H1 (cell line): ENCODE measurements around the gene ALG14. TPM values are rescaled to one million over a fixed set of nuclear protein-coding genes. Genes with fewer than 3 reads are reported as not detected.

ENCODE experiments used
- CBX8 ChIP-seq: fragments of 300-800, 300-1000 bp; sonication (generic); IDR thresholded peaks from 2 replicates; pipeline ENCODE4 v1.7.1; 2016; ENCODE audit warnings: low read depth, low read length, borderline replicate concordance
- GABPA ChIP-seq: IDR thresholded peaks from 2 replicates; pipeline ENCODE4 v1.6.1; 2011; ENCODE audit warnings: mild to moderate bottlenecking, low read length, moderate library complexity, borderline replicate concordance; ENCODE audit not compliant: insufficient read depth
- NANOG ChIP-seq: IDR thresholded peaks from 2 replicates; pipeline ENCODE4 v1.6.1; 2011; ENCODE audit warnings: low read length, low read depth, mild to moderate bottlenecking, inconsistent platforms; ENCODE audit not compliant: insufficient read depth, poor library complexity, severe bottlenecking
- TEAD4 ChIP-seq: IDR thresholded peaks from 2 replicates; pipeline ENCODE4 v1.6.1; 2012; ENCODE audit warnings: low read depth, low read length, inconsistent platforms, mixed read lengths
- polyA plus RNA-seq, 7 experiments: library from polyadenylated mRNA; depleted of rRNA in 3 of 7; stranded (reverse) in 5 of 7; unstranded in 2 of 7; fragments of >200 nt in 5 of 7; fragments of 200-250 nt in 2 of 7; gene quantifications; 1 replicate in 5 of 7; 2 replicates in 1 of 7; 4 replicates in 1 of 7; pipeline versions ENCODE4 v1.2.1 to v1.2.3, GENCODE V29; 2011 to 2013; ENCODE audit warnings: missing spikeins in 2 of 7, mixed read lengths in 2 of 7
- total RNA-seq: library from RNA; stranded (reverse); fragmentation: NEBNext Ultra II Directional; extraction: Animal tissue kit (Norgen Biotek cat#: 25700); gene quantifications from 2 replicates; pipeline ENCODE4 v1.2.1, GENCODE V29; 2021

Gene ALG14
- total and polyA plus RNA-seq, 2 of the 8 experiments (the other 6 are each of a cell fraction or from before 2014, with no cell fraction given), result 0.95 to 1.3 TPM

DNA sequence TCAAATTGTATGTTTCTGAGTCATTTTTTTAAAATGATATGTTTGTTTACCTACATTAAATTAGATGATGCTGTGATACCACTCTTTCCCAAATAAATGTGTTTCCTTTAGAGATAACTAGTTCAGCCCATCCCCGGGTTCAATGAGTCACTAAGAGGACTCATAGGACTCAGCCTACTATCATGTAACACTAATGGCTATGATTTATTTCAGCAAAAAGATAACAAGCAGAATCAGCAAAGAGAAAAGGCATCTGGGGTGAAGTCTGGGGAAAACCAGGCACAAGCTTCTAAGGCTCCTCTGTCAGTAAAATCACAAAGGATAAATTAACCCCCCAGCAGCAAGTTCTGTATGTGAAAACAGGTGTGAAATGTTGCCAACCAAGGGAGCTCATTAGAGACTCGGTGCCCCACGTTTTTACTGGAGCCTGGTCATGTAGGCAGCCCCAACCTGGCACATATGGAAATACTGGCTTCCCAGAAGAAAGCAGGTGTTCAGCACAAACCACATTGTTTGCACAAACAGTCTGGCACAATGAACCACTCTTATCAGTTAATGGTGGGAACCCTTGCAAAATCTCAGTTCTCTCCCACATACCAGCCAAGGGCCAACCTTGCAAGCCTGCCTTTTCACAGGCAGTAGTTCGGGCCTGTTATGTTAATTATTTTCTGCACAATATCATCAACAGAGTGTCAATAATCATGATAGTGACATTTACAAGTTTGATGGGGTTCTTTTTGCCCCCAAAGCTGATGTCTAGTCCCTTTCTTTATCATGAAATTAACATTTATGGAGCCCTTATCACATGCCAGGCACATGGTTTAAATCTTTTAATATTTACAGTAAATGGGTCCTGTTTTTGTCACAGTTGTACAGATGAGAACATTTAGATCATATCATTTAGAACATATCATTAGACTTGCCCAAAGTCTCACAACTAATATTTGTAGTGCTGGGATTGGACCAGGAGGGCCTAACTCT is 122.8 kb downstream of the ALG14 start (continued):
- TF ChIP-seq CBX8 (no peak), NANOG (no peak), TEAD4 (no peak), GABPA (no peak)
